ENCODE results near the gene ARL6IP4. TPM values are rescaled to one million over a fixed set of nuclear protein-coding genes. Genes with fewer than 3 reads are reported as not detected.

Gene ARL6IP4
- total RNA-seq, 1 experiment from 2014 or later: 237 TPM

DNA sequence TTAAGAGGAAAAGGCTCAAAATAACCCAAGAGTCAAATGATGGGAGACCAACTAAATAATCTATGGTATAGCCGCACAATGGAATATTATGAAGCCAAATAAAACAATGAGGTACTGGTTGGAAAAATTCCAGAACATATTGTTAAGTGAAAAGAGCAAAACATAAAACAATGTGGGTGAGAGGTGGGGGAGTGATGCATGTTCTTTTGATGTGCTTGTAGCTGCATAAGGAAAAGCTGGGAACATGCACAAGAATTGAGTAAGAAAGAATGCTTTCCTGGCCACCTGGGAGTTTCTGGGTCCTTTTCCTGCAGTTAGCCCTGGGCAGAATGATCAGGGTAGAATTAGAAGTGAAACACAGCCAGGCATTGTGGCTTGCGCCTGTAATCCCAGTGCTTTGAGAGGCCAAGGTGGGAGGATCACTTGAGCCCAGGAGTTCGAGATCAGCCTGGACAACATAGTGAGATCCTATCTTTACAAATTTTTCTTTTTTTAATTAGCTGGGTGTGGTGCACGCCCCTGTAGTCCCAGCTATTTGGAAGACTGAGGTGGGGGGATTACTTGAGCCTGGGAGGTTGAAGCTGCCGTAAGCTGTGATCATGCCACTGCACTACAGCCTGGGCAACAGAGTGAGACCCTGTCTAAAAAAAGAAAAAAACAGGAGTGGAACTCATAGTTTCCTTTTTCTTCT lies 22.1 kb upstream of the ARL6IP4 start:
- DNase-seq (ENCODE audit: low read depth): no peak

DNA sequence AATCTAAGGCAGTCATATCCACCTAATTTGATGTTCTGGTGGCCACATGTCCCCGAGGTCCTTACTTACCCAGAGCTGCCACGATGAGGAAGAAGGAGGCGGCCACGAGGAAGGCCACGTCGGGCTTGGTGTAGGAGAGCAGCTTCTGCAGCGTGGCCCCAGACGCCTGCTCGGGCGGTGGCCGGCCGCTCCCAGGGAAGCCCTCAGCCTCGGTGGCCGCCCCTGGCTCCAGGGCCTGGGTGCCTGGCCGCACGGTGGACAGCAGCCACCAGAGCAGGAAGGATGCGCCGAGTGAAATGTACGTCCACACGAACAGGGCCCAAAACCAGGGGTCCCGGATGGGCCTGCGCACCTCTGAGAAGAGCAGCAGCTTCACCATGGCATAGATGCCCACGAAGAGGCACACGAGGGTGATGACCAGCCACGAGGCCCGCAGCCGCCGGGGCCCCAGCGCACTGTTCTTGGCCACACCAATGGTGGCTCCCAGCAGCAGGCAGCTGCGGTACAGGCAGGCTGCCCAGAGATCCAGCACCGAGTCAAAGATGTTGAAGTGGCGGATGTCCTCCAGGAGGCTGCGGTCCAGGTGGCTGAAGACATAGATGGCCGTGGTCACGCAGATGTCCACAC lies 20.8 kb upstream of the ARL6IP4 start:
- no peak for DNase-seq (ENCODE audit: low read depth)

DNA sequence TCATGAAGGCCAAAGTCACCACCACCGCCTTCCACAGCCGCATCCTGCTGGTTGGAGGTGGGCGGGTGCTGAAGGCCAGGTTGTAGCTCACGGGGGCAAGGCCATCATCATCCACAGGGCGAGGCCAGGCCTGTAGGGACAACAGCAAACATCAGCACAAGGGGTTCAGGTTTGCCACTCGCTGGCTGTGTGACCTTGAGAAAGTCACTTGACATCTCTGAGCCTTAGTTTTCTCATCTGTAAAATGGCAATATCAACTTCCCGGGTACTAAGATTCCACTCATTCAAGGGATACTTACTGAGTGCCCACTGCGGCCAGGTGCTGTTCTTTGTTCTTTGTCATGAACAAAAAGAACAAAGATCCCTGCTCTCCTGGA lies 20.3 kb upstream of the ARL6IP4 start:
- no peak for DNase-seq (ENCODE audit: low read depth)

DNA sequence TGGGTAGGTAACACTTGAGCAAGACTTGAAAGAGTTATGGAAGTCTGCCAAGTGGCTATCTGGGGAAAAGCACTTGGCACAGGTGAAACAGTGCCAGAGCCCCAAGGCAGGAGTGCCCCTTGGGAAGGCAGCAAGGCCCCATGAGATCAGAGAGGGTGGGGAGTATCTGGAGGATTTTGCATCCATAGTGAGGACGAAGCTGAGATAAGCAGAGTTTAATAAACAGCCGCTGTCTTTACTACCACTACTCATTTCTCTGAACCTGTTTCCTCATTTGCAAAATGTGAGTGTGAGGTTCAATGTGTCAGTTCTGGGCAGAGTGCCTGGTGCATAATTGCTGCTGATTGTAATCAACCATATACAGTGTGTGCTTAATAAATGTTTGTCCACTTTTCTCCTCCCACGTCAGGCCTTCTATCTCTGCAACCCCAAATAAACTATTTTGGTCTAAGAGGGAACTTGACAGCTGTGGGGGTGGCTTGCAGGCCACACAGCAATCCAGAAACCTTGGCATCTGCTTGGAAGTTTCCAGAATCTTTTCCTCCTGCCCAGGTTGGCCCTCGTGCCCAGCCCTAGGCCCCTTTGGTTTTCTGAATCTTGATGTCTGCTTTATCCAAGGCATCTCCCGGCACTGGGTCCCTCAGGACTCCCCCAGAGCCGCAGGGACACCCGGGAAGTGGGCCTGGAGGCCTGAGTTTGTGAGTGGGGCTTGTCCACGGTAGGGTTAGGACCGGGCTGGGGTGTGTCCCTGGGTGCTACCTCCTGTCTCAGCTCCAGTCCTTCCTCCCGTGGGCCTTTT lies 18.8 kb upstream of the ARL6IP4 start:
- no peak for DNase-seq (ENCODE audit: low read depth)

DNA sequence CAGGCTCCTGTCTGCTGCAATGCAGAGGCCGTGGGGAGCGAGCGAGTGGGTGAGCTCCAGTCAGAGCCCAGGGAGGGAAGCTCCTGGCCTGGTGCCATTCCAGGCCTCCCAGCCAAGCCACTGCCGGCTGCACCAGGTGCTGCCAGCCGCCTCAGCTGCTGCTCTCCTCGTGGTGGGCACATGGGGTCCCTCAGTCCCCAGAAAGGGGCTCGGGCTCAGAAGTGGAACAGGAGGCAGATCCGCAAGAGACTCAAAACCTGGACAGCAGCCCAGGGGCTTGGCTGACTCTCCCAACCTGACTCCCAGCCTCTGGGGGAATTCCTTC lies 16.6 kb upstream of the ARL6IP4 start:
- DNase-seq (ENCODE audit: low read depth): no peak

DNA sequence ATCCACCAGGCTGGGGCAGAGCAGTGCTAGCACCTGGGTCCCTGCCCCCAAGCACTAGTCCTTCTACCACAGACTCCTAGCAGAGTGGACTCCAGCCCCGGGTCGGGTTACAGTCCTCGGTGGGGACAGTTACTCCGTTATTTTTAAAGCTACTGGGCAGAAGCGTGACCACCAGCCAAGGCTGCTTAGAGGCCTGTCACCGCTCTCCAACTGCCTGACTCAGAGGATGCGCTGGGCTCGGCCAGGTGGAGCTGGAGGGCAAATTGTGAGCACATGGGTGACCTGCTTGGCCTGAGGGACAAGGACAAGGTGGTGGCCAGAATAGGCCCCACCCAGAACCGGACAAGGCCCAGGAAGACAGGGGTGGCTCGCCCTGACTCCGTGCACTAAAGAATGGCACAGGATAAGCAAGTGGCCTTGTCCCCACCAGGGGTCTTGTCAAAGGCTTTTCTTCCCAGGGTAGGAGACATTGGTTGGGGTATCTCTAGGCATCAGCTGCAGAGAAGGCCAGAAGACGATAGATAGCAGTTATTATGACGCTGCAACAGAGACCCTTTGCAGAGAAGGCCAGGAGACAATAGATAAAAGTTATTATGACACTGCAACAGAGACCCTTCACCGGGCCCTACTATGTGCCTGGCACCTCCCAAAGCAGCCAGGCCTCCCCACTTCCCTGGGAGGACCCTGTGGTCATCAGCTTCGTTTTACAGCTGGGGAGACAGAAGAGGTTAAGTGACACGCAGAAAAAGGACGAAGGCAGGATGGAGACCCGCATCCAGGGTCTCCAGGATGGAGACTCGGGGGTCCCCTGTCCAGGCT lies 15.8 kb upstream of the ARL6IP4 start:
- DNase-seq (ENCODE audit: low read depth): no peak

DNA sequence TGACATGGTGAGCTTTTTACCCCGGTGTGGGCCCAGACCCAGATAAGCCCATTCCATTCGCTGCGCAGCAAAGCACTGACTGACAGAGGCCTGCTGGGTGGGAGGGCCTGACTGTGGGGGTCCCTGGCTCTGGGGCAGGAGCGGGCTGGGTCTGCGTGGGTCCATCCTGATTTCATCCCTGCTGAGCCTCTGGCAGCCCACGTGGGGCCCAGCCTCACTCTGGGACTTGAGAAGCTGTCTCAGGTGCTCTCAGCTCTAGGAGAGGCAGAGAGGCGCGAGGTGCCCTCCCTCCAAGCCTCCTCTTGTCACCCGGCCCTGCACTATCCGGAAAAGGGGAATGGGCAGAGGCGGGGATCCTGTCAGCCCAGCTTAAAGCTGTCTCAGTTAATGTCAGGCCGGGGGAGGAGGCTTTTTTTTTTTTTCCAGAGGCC lies 15.1 kb upstream of the ARL6IP4 start:
- no peak for DNase-seq (ENCODE audit: low read depth)

DNA sequence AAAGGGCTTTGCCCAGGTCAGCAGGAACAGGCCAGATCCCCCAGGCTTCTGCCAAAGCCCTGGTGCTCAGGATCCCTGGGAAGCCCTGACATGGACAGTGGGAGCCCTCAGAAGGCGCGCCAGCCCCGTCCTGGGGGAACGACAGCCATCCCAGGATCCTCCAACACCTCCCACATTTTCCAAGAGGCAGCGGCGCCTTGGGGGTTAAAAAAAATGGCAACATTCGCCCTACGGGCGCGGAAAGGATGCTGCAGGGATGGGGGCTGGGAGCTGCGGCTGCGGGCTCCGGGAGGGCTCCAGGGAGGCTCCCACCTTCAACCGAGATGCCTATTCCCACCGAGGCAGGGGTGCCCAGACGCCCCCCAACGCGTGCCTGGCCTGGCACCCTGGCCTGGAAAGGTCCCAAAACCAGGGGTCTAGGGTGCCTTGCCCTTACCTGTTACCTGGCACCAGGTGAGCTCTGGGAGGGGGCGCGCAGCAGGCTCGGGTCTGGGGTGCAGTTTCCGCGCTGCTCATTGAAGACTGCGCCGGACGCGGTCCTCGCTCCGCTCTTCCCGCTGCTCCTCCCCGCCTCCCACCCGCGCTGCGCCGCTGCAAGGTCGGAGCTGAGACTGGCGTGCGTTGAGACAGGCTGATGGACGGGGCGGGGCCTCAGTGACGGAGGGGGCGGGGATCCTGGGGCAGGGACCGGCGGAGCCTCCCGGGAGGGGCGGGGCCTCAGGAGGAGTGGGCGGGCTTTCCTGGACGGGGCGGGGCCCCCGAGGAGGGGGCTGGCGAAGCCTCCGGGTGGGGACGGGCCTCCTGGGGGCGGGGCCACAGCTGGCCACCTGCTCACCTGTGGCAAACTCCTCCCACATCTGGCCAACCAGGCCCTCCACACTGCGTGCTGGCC lies 14.4 kb upstream of the ARL6IP4 start, which contains the start of gene ABCB9:
Gene ABCB9 (minus strand): TSS at position 613 of the 892 bp plus-strand sequence. CDS start 6,228 bp downstream, outside the sequence.
- DNase-seq (ENCODE audit: low read depth): peak; percentile 67

DNA sequence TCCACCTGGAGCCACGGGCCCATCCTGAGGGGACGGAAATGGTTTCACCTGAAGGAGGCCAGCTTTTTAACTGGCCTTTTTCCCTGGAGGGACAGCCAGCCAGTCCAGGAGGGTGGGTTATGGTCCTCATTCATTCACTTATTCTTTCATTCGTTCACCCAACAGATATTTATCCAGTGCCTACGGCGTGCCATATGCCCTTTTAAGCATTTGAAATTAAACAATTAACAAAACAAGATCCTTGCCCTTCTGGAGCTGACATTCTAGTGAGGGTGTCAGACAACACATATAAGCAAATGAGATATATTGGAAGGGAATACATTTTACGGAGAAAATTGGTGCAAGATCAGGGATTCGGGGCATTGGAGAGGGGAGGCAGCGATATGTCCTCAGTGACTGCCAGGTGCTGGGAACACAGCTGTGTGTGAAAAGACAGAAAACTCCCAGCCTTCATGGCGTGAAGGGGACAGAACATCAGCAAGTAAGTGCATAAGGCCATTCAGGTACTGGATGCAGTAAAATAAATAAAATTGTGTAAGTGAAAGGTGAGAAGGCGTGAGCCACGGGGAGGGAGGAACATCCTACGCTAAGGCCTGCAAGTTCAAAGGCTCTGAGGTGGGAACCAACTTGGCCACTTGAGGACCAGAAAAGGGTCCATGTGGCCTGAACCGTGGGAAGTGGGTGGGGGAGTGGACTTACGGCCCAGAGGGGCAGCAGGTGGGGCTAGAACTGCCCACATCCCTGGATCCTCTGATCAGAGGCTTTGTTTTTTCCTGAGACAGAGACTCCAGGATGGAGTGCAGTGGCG lies 13.5 kb upstream of the ARL6IP4 start:
- DNase-seq (ENCODE audit: low read depth): no peak

DNA sequence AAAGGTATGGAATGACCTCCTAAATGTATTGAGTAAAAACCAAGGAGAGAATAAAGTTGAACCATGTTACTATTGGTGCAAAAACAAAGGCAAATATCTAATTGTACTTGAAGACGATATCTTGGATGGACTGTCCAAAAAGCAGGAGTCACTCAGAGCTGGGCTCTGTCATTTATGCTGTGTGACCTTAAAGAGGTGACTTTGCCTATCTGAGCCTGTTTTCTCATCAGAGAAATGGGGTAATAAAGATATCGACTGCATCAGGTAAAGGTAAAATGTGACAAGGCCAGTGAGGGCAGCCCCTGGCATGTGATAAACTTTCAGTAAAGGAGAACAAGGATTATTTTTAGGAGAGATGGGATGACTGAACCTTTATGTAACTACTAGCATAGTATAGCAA lies 12.4 kb upstream of the ARL6IP4 start:
- no peak for DNase-seq (ENCODE audit: low read depth)

DNA sequence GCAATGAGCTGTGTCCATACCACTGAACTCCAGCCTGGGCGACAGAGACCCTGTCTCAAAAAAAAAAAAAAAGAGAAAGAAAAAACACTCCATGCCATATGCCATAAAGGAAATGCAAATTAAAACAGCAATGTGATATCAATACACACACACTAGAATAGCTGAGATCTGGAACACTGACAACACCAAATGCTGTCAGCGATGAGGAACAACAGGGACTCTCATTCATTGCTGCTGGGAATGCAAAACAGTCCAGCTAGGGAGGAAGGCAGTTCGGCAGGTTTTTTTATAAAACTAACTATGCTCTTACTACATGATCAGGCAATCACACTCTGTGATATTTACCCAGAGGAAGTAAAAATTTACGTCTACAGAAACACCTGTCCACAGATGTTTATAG lies 10.8 kb upstream of the ARL6IP4 start:
- no peak for DNase-seq (ENCODE audit: low read depth)

DNA sequence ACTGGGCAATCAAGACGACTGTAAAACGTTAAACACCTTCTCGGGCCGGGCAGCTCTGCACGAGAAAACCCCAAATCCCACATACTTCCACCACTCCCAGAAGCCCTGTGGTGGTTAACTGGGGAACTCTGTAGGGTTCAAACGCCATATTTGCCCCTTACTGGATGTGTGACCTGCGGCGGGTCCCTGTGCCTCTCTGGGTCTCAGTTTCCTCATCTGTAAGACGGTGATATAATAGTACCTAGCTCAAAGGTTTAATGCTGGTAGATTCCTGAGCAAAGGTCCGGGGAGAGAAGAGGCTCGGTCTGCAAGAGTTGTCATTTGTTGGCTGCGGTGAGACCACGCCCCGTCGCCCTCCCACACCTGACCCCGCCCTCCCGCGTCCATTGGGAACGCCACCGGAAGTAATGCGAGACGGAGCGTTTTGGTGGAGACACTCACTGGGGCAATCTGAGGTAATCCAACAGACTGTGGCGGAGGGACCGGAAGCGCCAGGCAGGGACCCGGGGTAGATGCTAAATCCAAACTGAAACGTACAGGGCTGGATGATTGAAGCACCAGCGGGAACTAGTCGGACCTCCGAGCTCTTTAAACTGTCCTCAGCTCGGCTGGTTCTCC lies 6.1 kb upstream of the ARL6IP4 start:
- DNase-seq (ENCODE audit: low read depth): peak; percentile 94

DNA sequence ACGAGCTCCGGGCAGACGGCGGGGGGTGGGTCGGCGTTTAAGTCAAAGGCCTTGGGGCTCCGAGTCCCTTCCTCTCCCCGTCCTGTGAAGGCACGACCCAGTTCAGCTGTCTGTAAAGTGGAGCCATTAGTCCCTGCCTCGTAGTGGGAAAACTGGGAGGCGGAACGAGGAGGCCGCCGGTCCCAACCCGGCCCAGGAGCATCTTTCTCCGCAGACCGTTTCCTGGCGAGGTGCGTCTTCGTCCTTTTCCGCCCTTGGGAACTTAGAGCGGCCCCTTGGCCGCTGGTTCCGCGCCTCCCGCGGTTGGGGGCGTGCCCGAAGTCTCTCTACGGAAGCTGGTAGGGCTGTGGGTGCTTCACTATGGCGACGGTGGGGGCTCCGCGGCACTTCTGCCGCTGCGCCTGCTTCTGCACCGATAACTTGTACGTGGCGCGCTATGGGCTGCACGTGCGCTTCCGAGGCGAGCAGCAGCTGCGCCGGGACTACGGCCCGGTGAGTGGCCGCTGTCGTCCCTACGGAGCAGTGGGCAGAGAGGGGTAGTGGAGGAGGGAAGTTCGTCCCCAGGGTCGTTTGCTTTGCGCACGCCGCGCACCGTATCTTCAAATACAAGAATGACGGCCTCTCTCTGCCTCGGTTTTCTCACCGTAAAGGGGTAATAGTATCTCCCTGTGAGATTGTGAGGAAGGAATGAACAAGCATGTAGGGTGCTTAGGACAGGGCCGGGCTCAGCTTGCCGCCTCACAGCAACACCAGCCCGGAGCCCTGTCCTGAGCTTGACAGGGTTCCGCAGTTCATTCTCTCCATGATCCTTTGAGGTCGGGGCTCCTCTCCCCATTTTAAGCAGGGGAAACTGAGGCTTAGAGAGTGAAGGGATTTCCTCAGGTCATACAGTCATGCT lies 5.3 kb upstream of the ARL6IP4 start, which contains the start of gene OGFOD2:
Gene OGFOD2 (plus strand): TSS at position 353 of the 898 bp plus-strand sequence. CDS start 8 bp downstream, at position 361.
- DNase-seq (ENCODE audit: low read depth): peak; percentile 87

DNA sequence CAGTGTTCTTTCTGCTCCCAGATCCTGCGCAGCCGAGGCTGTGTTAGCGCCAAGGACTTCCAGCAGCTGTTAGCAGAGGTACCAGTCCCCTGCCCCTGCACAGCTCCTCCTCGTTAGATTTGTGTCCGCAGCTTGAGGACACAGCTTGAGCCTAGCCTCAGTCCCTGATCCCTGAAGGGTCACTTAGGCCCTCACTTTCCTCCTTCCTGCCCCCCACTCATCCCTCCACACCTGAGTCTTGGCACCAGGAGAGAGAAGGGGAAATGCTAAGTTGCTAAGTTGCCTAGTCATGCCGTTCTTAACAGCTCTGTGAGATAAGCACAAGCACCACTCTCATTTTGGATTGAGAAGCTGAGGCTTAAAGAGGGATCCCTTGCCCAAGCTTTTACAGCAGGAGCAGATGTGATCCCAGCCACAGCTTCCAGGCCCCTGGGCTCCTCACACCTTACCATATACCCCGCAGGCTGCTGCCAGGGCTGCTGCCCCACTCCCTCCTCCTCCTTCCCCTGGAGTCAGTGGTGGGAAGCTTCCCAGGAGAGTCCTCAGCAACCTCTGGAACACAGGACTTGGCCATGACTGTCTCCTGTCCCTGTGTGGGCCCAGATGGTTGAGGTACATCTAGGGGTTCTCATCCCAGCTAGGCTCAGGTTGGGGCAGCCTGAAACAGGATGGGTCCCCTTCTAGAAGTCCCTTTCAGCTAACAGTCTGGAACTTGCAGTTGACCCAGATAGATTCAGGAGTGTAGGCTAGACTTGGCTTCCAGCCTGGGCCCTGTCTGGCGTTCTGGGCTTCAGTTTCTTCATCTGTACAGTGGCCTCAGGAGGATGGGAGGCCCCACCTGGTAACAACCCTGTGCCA lies 4.5 kb upstream of the ARL6IP4 start:
- no peak for DNase-seq (ENCODE audit: low read depth)

DNA sequence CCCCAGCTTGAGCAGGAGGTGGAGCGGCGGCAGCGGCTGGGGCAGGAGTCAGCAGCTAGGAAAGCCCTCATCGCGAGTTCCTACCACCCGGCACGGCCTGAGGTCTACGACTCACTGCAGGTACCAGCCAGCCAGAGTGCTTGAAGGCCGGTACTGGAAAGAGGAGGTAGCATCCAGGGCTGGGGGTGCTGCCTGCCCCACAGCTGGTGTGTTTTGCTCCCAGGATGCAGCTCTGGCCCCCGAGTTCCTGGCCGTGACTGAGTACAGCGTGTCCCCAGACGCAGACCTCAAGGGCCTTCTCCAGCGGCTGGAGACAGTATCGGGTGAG lies 3.9 kb upstream of the ARL6IP4 start:
- no peak for DNase-seq (ENCODE audit: low read depth)

DNA sequence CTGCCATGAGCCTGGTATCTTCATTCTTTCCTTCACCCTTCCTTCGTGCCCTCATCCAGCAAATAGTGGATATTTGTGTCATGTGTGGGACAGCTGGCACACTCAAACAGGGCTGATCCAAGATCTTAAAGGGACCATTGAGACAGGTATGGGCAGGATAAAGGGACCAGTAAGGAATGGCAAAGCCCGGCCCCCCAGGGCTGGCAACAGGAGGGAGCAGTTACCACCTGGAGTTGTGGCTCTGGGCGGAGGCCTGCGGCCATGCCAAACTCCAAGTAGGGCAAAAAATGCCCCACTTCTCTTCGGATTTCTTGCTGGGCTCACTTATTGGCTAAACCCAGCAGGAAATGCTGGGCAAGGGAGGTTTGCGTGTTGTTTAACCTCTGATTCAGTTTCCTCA lies 3.3 kb upstream of the ARL6IP4 start:
- no peak for DNase-seq (ENCODE audit: low read depth)

All from HT1080 (cell line).